HG02973 (cell line): ENCODE measurements around the gene TMEM233.
"Not testable (repeated sequence)": the region's sequence is repeated elsewhere in the genome, so short reads cannot be mapped to it uniquely, and the experiment has no call there.

Experiments used
- ATAC-seq: cut with Tn5 transposase; IDR thresholded peaks from one replicate; pipeline ENCODE4 v1.9.1; 2021; ENCODE audit warnings: moderate library complexity; ENCODE audit not compliant: unreplicated experiment

TMEM233 gene

DNA sequence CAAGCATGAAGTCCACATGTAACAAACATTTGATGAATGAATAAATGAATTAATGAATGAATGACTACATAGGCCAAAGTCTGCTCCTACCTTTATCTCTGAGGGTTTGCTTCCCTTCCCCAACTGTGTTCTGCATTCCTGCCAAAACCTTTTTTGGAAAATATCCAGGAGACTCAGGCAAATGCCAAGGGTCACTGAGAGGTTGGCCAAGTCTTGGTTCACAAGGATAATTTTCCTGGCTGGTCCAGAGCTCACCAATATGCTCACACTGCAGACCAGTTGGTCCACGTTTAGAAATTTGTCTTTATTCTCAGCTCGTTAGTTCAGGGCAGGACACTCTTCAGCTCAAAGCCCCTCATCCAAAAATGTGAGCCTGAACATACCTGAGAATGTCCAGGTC lies 10.2 kb downstream of the TMEM233 start:
- no peak for ATAC-seq

GRCh38 chr12:119609358-119609757 lies 15.8 kb downstream of the TMEM233 start:
- ATAC-seq, result no peak

- no peak for ATAC-seq
These were observed 19.9 kb downstream of the TMEM233 start for GRCh38 chr12:119613319-119613936.

GRCh38 chr12:119614705-119615104 lies 21.1 kb downstream of the TMEM233 start:
- no peak for ATAC-seq

DNA sequence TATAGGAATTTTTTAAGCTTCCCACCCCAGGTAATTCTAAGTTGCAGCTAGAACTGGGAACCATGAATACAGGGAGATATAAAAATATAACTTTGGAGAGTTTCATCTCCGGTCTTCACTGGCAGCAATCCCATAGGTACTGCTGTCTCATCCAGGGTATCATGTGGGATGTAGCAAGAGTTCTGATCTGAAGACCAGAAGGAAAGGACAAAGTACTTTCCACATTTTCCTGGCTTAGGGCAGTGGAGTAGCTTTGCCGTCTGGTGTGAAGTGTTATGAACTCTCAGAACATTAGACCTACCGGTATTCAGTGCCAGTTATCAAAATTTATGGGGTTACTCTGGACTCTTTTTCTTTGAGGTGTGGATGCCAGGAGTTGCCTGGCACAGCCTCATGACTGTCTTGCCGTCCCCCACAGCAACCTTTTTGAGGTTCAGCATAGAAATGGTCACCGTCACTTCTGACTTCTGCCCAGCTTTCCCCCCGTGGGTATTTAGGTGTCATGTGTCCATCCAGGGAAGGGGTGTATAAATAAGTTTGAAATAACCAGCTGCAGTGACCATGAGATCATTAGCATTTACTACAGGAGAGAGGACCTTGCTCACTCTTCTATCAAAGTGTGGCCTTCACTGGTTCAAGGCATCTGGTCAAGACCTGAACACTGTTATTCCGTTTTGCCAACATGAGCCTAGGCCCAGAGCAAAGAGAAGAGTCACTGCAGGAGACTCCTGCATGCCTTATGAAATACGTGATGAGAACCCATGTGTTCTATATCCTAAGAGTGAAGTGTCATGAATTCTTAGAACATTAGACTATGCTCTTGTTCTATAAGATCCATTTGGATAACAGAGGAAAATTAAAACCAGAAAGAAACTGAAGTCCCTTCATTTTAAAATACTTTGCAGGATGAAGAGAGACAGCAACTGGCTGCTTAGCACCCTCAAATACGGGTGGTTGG lies 22.2 kb downstream of the TMEM233 start:
- ATAC-seq, result no peak

- ATAC-seq, result not testable (repeated sequence)
These were observed 24.8 kb downstream of the TMEM233 start for GRCh38 chr12:119618328-119618896.

- no peak for ATAC-seq
These were observed 26.9 kb downstream of the TMEM233 start for GRCh38 chr12:119620490-119620889.

- ATAC-seq, result no peak
These were observed 28.3 kb downstream of the TMEM233 start for GRCh38 chr12:119621878-119622277.

GRCh38 chr12:119624966-119625365 lies 31.4 kb downstream of the TMEM233 start:
- ATAC-seq, result no peak

DNA sequence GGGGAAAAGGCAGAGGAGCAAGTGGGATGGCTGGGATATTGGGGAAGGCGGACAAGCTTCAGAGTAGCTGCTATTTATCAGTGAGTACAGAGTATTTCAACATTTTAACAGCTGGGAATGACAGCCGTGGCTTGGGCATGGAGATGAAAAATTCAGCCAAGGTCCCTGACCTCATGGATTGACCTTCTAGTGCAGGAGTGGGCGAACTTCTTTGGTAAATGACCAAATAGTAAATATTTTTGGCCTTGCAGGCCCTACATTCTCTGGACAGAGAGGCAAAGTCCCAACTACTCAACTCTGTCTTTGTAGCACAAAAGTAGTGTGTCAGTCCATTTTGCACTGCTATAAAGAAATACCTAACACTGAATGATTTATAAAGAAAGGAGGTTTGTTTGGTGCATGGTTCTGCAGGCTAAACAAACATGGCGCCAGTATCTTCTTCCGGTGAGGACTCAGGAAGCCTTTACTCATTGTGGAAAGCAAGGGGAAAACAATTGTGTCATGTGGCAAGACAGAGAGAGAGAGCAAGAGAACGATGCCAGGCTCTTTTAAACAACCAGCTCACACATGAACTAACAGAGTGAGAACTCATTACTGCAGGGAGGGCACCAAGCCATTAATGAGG lies 33.6 kb downstream of the TMEM233 start:
- no peak for ATAC-seq

- no peak for ATAC-seq
These were observed 34.1 kb downstream of the TMEM233 start for GRCh38 chr12:119627686-119628085.

GRCh38 chr12:119630223-119630780 lies 36.7 kb downstream of the TMEM233 start:
- ATAC-seq, result no peak

GRCh38 chr12:119630962-119631550 lies 37.5 kb downstream of the TMEM233 start:
- ATAC-seq, result no peak

DNA sequence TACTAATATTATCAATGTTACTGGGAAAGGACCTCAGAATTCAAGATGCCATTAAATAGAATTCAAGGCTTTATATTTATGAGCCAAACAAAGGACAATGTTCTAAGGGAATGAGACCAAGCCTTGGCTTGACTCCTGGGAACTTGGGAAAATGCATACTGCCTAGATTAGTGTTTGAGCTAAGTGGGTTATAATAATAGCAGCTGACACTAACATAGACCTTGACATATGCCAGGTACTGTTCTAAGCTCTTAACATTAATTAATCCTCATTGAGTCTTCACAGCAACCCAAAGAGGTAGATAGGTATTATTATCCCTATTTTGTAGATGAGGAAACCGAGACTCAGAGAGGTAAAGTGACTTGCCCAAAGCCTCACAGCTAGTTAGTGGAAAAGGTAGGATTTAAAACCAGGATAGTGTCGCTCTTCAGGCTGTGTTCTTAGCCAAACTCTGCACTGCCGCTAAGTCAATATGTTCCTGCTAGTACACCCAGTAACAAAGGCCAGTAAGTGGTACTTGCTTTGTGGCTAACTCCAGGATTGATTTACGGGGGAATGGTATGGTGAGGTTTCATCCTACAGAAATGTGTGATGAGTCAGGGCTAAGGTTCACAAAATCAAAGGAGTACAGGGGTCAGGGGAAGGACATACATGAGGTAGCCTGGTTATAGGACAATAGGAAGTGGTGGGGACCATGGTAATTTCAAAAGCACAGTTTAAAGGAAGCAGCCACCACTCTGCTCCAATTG lies 38.5 kb downstream of the TMEM233 start:
- no peak for ATAC-seq

DNA sequence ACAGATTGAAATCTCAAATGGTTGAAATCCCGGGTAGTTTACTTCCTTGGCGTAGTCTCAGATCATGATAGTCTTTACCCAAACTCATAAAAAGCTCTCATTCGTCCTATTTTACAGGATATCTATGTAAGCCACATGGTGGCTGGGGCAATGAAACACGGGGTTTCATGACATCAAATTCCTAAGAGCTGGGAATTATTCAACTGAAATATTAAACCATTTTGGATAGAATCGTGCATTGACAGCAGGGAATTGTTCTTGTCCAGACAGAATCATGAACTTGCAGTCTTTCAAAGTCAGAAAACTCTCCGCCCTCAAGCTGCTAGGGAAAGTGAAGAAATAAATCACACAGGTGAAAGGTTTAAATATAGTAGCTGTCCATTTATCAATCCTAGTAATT lies 41.2 kb downstream of the TMEM233 start:
- ATAC-seq, result no peak

- no peak for ATAC-seq
These were observed 49.4 kb downstream of the TMEM233 start for GRCh38 chr12:119642986-119643385.

- ATAC-seq, result no peak
These were observed 51.4 kb downstream of the TMEM233 start for GRCh38 chr12:119644930-119645329.

DNA sequence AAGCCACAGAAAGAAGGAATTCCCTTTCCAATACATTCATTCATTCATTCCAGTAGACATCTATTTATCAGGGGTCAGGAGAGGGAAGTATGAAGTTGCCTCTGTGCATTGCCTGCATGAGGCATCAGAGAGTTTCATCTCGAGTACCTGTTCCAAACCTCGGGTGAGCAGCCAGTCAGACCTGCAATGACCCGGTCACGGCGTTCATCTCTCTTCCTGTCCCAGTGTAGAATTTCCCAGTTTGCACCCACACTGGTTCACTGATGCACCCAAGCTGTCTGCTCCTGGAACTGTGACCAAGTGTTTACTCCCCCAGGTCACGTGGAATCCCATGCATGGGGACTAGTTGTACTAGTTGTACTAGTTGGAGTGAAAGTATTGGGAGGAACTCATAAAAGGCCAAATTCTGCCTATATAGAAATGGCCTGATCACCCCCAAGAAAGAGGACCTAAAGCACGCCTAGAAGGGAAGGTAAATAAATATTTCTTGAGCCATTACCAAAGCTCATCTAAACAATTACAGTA lies 52.0 kb downstream of the TMEM233 start:
- ATAC-seq, result no peak

DNA sequence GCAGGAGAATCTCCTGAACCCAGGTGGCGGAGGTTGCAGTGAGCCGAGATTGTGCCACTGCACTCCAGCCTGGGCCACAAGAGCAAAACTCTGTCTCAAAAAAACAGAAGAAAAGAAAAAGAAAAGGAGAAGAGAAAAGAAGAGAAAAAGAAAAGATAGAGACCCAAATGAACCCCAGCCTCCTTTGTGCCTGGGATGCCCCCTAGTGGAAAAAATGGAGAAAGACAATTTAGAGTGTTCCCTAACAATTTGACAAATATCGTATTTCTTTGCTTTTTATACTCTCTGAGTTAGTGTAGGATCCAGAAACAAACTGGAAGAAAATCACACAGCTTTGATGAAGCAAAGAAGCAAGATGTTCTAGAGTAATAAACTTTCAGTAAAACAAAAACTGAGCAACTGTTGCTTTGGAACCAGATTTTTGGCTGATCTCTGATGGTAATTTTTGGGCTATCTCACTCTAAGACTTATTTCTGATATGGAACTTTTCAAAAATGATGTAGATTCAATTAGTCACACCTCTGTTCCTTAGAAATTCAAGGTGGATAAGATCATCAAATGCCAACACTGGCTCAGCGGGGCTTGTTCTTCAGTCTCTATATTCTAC lies 55.7 kb downstream of the TMEM233 start:
- ATAC-seq, result no peak
